ENCODE data around the gene CYP46A1. TPM values are rescaled to one million over a fixed set of nuclear protein-coding genes. Genes with fewer than 3 reads are reported as not detected.

CYP46A1 gene
- total and polyA plus RNA-seq, 2 donors from 2014 or later: 0.82 to 2.5 TPM

DNA sequence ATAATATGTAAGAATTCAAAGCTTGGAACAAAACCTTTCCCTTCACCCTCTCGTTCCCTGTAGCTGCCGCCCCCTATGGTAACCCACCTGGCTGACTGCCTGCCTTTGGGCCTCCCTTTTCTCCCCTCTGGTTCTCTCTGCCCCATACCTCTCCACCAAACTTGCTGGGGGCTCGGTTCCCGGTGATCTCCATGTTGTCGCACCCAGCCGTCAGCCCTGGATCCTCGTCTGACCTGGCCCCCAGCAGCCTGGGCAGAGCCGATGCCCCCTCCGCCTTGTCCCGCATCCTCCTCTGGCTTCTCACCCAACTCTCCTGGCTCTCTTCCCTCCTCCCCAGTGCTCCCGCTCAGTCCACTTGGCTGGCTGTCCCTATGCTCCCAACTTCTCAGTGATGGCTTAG, 4.5 kb downstream of the CYP46A1 start:
- intact Hi-C loops (cut with DNase I): no loop called here
- FAIRE-seq (no peak), DNase-seq (peak in 2 of 5 donors; percentile 7 to 68)
- no peak overlapping the region for H3K9ac ChIP-seq (ENCODE audit: low read length in 3 of 3)
- H3K27ac ChIP-seq (ENCODE audit: low read depth in 2 of 2, low read length in 2 of 2): no peak overlapping the region
- H3K36me3 ChIP-seq (ENCODE audit: control insufficient read depth in 2 of 3, insufficient read depth in 3 of 3, low read length in 3 of 3): no peaks in the 10 kb centered on the region
- H3K9me3 ChIP-seq (ENCODE audit: control insufficient read depth in 2 of 3, insufficient read depth in 1 of 3, low read length in 3 of 3): no peaks in the 10 kb centered on the region
- no peak overlapping the region for H3K4me3 ChIP-seq (ENCODE audit: low read length in 3 of 3)
- peaks cover 0 to 2% (median 0%) of the 10 kb centered on the region in 3 donors for H3K4me1 ChIP-seq (ENCODE audit: control insufficient read depth in 2 of 3, insufficient read depth in 2 of 3, low read depth in 1 of 3, low read length in 3 of 3)
- no peak for TF ChIP-seq CTCF (IDR thresholded peaks at IDR 0.05; ENCODE audit: borderline replicate concordance, extremely low read depth, insufficient read depth)
- H3K27me3 ChIP-seq (ENCODE audit: control insufficient read depth, insufficient read depth, low read length): no peaks in the 10 kb centered on the region

DNA sequence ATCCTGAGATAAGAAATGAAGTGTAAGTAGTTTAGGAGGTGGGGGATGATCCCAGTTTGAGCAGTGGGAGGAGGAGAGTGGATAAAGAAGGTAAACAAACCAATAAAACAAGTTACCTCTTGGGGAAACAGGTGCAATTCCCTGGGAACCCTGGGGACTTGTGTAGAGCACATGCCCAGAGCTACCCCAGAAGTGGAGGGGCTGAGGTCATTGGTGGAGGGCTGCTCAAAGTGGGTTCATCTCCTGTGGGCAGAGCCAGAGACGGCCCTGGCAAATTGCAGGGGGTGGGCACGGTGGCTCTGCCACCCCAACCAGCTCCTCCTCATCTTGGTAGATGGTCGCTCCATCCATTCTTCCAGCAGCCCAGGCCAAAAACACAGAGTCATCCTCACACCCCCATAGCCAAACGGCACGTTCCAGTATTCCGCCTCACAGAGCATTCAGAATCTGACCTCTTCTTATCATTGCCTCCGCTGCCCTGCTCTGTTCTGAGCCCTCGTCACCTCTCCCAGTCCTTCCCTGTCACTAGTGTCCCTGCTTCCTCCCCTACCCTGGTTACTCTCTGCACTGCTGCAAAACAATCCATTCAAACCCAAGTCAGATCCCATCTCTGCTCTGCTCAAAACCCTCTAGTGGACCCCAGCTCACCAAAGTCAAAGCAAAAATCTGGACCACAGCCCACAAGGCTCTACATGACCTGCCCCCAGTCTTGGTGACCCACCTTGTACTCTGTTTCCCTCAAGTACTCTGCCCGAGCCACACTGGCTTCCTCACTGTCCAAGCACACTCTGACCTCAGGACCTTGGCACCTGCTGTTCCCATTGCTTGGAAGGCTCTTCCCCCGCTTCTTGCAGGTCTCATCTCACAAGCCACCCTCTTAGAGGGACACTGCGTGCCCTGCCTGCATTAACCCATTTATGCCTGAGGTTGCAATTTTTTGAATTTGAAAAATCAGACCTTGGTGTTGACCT, 5.5 kb downstream of the CYP46A1 start:
- H3K27ac ChIP-seq (ENCODE audit: low read depth in 2 of 2, low read length in 2 of 2): no peak overlapping the region
- H3K9ac ChIP-seq (ENCODE audit: low read length in 3 of 3): no peak overlapping the region
- TF ChIP-seq CTCF (IDR thresholded peaks at IDR 0.05; ENCODE audit: borderline replicate concordance, extremely low read depth, insufficient read depth): no peak
- intact Hi-C loops (cut with DNase I): no loop called here
- peak in 1 of 5 donors; percentile 7 for DNase-seq
- H3K4me3 ChIP-seq (ENCODE audit: low read length in 3 of 3): no peak overlapping the region
- peaks cover 0 to 2% (median 0%) of the 10 kb centered on the region in 3 donors for H3K4me1 ChIP-seq (ENCODE audit: control insufficient read depth in 2 of 3, insufficient read depth in 2 of 3, low read depth in 1 of 3, low read length in 3 of 3)
- FAIRE-seq: no peak
- no peaks in the 10 kb centered on the region for H3K36me3 ChIP-seq (ENCODE audit: control insufficient read depth in 2 of 3, insufficient read depth in 3 of 3, low read length in 3 of 3)
- H3K9me3 ChIP-seq (ENCODE audit: control insufficient read depth in 2 of 3, insufficient read depth in 1 of 3, low read length in 3 of 3): no peaks in the 10 kb centered on the region
- H3K27me3 ChIP-seq (ENCODE audit: control insufficient read depth, insufficient read depth, low read length): no peaks in the 10 kb centered on the region

GRCh38 chr14:99690636-99691035, 6.5 kb downstream of the CYP46A1 start:
- intact Hi-C loops (cut with DNase I): no loop called here
- FAIRE-seq: no peak

More at GRCh38 chr14:99690636-99691035, 6.5 kb downstream of the CYP46A1 start:
- DNase-seq: no peak
- Histone ChIP-seq H3K9ac (ENCODE audit: low read length in 3 of 3) (no peak overlapping the region), H3K27me3 (ENCODE audit: control insufficient read depth, insufficient read depth, low read length) (no peaks in the 10 kb centered on the region), H3K9me3 (ENCODE audit: control insufficient read depth in 2 of 3, insufficient read depth in 1 of 3, low read length in 3 of 3) (no peaks in the 10 kb centered on the region), H3K4me1 (ENCODE audit: control insufficient read depth in 2 of 3, insufficient read depth in 2 of 3, low read depth in 1 of 3, low read length in 3 of 3) (no peaks in the 10 kb centered on the region), H3K27ac (ENCODE audit: low read depth in 2 of 2, low read length in 2 of 2) (no peak overlapping the region), H3K36me3 (ENCODE audit: control insufficient read depth in 2 of 3, insufficient read depth in 3 of 3, low read length in 3 of 3) (no peaks in the 10 kb centered on the region), H3K4me3 (ENCODE audit: low read length in 3 of 3) (no peak overlapping the region)
- TF ChIP-seq CTCF (IDR thresholded peaks at IDR 0.05; ENCODE audit: borderline replicate concordance, extremely low read depth, insufficient read depth): no peak
